ENCODE measurements around the gene KATNAL1. TPM values are rescaled to one million over a fixed set of nuclear protein-coding genes. Genes with fewer than 3 reads are reported as not detected.

KATNAL1 gene
- total RNA-seq, 1 donor from 2014 or later = 74.6 TPM

- no peak overlapping the region for H3K27ac Mint-ChIP-seq (ENCODE audit: unreplicated experiment)
- peaks cover 10% of the 10 kb centered on the region for H3K4me1 Mint-ChIP-seq (ENCODE audit: low read depth, unreplicated experiment)
- no peak overlapping the region for H3K4me3 Mint-ChIP-seq (ENCODE audit: unreplicated experiment)
- H3K36me3 Mint-ChIP-seq (ENCODE audit: unreplicated experiment) = peaks cover 9% of the 10 kb centered on the region
- no peak for DNase-seq
- peaks cover 5% of the 10 kb centered on the region for H3K27me3 Mint-ChIP-seq (ENCODE audit: unreplicated experiment)
- no peak for TF ChIP-seq CTCF (IDR thresholded peaks at IDR 0.05; ENCODE audit: partially characterized antibody, unreplicated experiment)
- peaks cover 2% of the 10 kb centered on the region for H3K9me3 Mint-ChIP-seq (ENCODE audit: unreplicated experiment)
Observed at GRCh38 chr13:30165071-30165470, 142.3 kb downstream of the KATNAL1 start.

- H3K9me3 Mint-ChIP-seq (ENCODE audit: unreplicated experiment) = peaks cover 2% of the 10 kb centered on the region
- TF ChIP-seq CTCF (IDR thresholded peaks at IDR 0.05; ENCODE audit: partially characterized antibody, unreplicated experiment) = no peak
- DNase-seq = no peak
- H3K27me3 Mint-ChIP-seq (ENCODE audit: unreplicated experiment) = peaks cover 5% of the 10 kb centered on the region
- peaks cover 10% of the 10 kb centered on the region for H3K4me1 Mint-ChIP-seq (ENCODE audit: low read depth, unreplicated experiment)
- peaks cover 9% of the 10 kb centered on the region for H3K36me3 Mint-ChIP-seq (ENCODE audit: unreplicated experiment)
- no peak overlapping the region for H3K4me3 Mint-ChIP-seq (ENCODE audit: unreplicated experiment)
- H3K27ac Mint-ChIP-seq (ENCODE audit: unreplicated experiment) = no peak overlapping the region
Observed at GRCh38 chr13:30164146-30164545, 143.2 kb downstream of the KATNAL1 start.

GRCh38 chr13:30163441-30163840, 143.9 kb downstream of the KATNAL1 start:
- no peak overlapping the region for H3K4me3 Mint-ChIP-seq (ENCODE audit: unreplicated experiment)
- DNase-seq = no peak
- H3K4me1 Mint-ChIP-seq (ENCODE audit: low read depth, unreplicated experiment) = peaks cover 10% of the 10 kb centered on the region
- peaks cover 5% of the 10 kb centered on the region for H3K27me3 Mint-ChIP-seq (ENCODE audit: unreplicated experiment)
- no peak for TF ChIP-seq CTCF (IDR thresholded peaks at IDR 0.05; ENCODE audit: partially characterized antibody, unreplicated experiment)
- peaks cover 2% of the 10 kb centered on the region for H3K9me3 Mint-ChIP-seq (ENCODE audit: unreplicated experiment)
- no peak overlapping the region for H3K27ac Mint-ChIP-seq (ENCODE audit: unreplicated experiment)
- peaks cover 9% of the 10 kb centered on the region for H3K36me3 Mint-ChIP-seq (ENCODE audit: unreplicated experiment)

- peaks cover 9% of the 10 kb centered on the region for H3K36me3 Mint-ChIP-seq (ENCODE audit: unreplicated experiment)
- peaks cover 9% of the 10 kb centered on the region for H3K27me3 Mint-ChIP-seq (ENCODE audit: unreplicated experiment)
- H3K4me1 Mint-ChIP-seq (ENCODE audit: low read depth, unreplicated experiment) = peaks cover under 1% of the 10 kb centered on the region
- H3K4me3 Mint-ChIP-seq (ENCODE audit: unreplicated experiment) = no peak overlapping the region
- no peak overlapping the region for H3K27ac Mint-ChIP-seq (ENCODE audit: unreplicated experiment)
- peaks cover 4% of the 10 kb centered on the region for H3K9me3 Mint-ChIP-seq (ENCODE audit: unreplicated experiment)
- TF ChIP-seq CTCF (IDR thresholded peaks at IDR 0.05; ENCODE audit: partially characterized antibody, unreplicated experiment) = no peak
- DNase-seq = no peak
Observed at GRCh38 chr13:30159446-30159839, 147.9 kb downstream of the KATNAL1 start.

- peaks cover 4% of the 10 kb centered on the region for H3K4me1 Mint-ChIP-seq (ENCODE audit: low read depth, unreplicated experiment)
- peaks cover 9% of the 10 kb centered on the region for H3K27me3 Mint-ChIP-seq (ENCODE audit: unreplicated experiment)
- peaks cover 9% of the 10 kb centered on the region for H3K36me3 Mint-ChIP-seq (ENCODE audit: unreplicated experiment)
- H3K9me3 Mint-ChIP-seq (ENCODE audit: unreplicated experiment) = peaks cover 8% of the 10 kb centered on the region
- no peak for TF ChIP-seq CTCF (IDR thresholded peaks at IDR 0.05; ENCODE audit: partially characterized antibody, unreplicated experiment)
- H3K27ac Mint-ChIP-seq (ENCODE audit: unreplicated experiment) = no peak overlapping the region
- no peak for DNase-seq
- H3K4me3 Mint-ChIP-seq (ENCODE audit: unreplicated experiment) = no peak overlapping the region
Observed at GRCh38 chr13:30158774-30159445, 148.4 kb downstream of the KATNAL1 start.
